Cardiac muscle cell (in vitro differentiated cells and primary cell): ENCODE measurements around the gene GRIA3. TPM values are rescaled to one million over a fixed set of nuclear protein-coding genes. Genes with fewer than 3 reads are reported as not detected.

Experiments used
- DNase-seq, 2 donors: peaks; one replicate each; pipeline versions ENCODE4 v3.0.0 to v3.0.0-alpha.2; 2010 to 2017; ENCODE audit warnings: low read depth in 1 of 2, low spot score in 1 of 2
- H3K27ac ChIP-seq: fragments of 200-600 bp; sonication (generic); 2 replicates; pipeline ENCODE4 v1.5.1; 2016
- H3K27me3 ChIP-seq: fragments of 200-600 bp; sonication (generic); 2 replicates; pipeline ENCODE4 v1.6.0; 2016; ENCODE audit warnings: control low read depth
- H3K36me3 ChIP-seq: fragments of 200-600 bp; sonication (generic); 2 replicates; pipeline ENCODE4 v1.5.1; 2016; ENCODE audit warnings: control low read depth
- H3K4me1 ChIP-seq: fragments of 200-600 bp; sonication (generic); 2 replicates; pipeline ENCODE4 v1.8.1; 2017; ENCODE audit warnings: low read depth, mild to moderate bottlenecking, mixed run types
- H3K4me3 ChIP-seq: fragments of 200-600 bp; sonication (generic); 2 replicates; pipeline ENCODE4 v1.5.1; 2016; ENCODE audit warnings: mild to moderate bottlenecking
- H3K9me3 ChIP-seq: fragments of 200-600 bp; sonication (generic); 2 replicates; pipeline ENCODE4 v1.5.1; 2017; ENCODE audit warnings: low read depth, mild to moderate bottlenecking, control low read depth
- CTCF ChIP-seq: IDR thresholded peaks from 2 replicates; pipeline ENCODE4 v1.5.1; 2012; ENCODE audit warnings: low read depth, mild to moderate bottlenecking, low read length
- polyA plus RNA-seq: library from polyadenylated mRNA; unstranded; fragments of >200 nt; fragmentation: Nextera tagmentation; extraction: Ambion mirVana; gene quantifications from 2 replicates; pipeline ENCODE4 v1.2.1, GENCODE V29; 2016
- total RNA-seq: library from RNA; depleted of rRNA; stranded (reverse); fragments of >200 nt; gene quantifications from 2 replicates; pipeline ENCODE4 v1.2.3, GENCODE V29; 2016

The GRIA3 gene
- total and polyA plus RNA-seq, 2 experiments from 2014 or later = 2.8 to 6.1 TPM

DNA sequence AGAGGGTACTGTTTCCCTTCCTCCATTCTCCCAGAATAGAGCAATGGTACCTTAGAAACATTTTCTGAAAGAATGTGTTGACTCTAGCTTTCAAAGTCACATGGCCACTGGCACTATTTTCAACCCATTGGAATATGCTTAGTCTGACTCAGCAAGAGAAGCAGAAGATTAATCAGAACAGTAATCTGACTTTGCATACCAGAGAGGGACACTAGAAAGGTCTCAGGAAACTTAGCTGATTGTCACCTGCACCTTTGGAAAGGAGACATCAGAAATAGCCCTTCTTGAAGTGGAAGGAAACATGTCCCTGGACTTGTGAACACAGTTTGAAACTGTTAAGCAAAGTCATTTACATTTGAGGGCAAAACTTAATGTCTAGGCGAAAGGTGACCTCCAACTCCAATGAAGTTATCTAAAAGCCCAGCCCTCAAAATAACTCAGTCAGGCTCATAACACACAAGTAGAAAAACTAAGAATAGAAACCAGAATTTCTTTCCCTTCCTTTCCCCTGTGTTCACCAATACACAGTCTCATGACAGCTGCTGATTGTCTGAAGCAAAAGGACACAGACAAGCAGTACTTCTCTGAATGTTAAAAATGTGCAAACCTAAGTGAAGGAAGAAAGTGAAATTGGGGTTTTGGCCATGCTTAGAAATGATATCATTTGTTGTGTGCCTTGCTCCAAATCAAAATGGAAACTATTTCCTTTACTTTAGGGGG is 270.8 kb downstream of the GRIA3 start:
- no peaks in the 10 kb centered on the region for H3K36me3 ChIP-seq
- TF ChIP-seq CTCF = no peak
- peak overlapping the region; percentile 90 for H3K27ac ChIP-seq
- H3K9me3 ChIP-seq = no peaks in the 10 kb centered on the region
- no peaks in the 10 kb centered on the region for H3K27me3 ChIP-seq
- DNase-seq = peak in 1 of 2 donors; percentile 23
- no peak overlapping the region for H3K4me3 ChIP-seq
- H3K4me1 ChIP-seq = peaks cover 11% of the 10 kb centered on the region

GRCh38 chrX:123455693-123456092 is 271.6 kb downstream of the GRIA3 start:
- no peaks in the 10 kb centered on the region for H3K36me3 ChIP-seq
- peak overlapping the region; percentile 90 for H3K27ac ChIP-seq
- no peaks in the 10 kb centered on the region for H3K9me3 ChIP-seq
- H3K4me1 ChIP-seq = peaks cover 11% of the 10 kb centered on the region
- H3K4me3 ChIP-seq = no peak overlapping the region
- no peak for TF ChIP-seq CTCF
- no peaks in the 10 kb centered on the region for H3K27me3 ChIP-seq
- DNase-seq = no peak

GRCh38 chrX:123464709-123465108 is 280.6 kb downstream of the GRIA3 start:
- no peaks in the 10 kb centered on the region for H3K9me3 ChIP-seq
- no peak overlapping the region for H3K27ac ChIP-seq

DNA sequence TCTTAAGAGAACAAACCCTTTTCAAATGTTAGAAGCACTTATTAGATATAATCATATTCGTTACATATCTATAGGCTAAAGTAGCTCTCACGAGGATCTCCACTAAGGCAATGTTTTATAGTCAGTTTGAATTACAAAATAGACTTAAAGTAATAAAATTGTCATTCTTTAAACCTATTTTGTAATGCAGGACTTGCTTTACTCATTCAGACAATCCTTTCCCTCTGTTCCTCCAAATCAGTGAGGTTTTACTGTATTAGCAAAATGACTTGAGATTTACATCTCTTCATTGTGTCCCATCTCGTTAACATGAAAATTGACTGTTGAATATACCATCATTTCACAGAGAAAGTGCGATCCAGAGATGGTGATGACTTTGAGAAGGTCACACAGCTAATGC is 284.4 kb downstream of the GRIA3 start:
- no peak for TF ChIP-seq CTCF
- no peaks in the 10 kb centered on the region for H3K9me3 ChIP-seq
- H3K4me3 ChIP-seq = no peak overlapping the region
- H3K36me3 ChIP-seq = no peaks in the 10 kb centered on the region
- no peak for DNase-seq
- H3K27me3 ChIP-seq = no peaks in the 10 kb centered on the region
- H3K4me1 ChIP-seq = no peaks in the 10 kb centered on the region
- no peak overlapping the region for H3K27ac ChIP-seq

More at GRCh38 chrX:123464709-123465108, 280.6 kb downstream of the GRIA3 start:
- no peaks in the 10 kb centered on the region for H3K4me1 ChIP-seq
- no peak for TF ChIP-seq CTCF
- H3K27me3 ChIP-seq = no peaks in the 10 kb centered on the region
- H3K4me3 ChIP-seq = no peak overlapping the region
- DNase-seq = no peak
- no peaks in the 10 kb centered on the region for H3K36me3 ChIP-seq

DNA sequence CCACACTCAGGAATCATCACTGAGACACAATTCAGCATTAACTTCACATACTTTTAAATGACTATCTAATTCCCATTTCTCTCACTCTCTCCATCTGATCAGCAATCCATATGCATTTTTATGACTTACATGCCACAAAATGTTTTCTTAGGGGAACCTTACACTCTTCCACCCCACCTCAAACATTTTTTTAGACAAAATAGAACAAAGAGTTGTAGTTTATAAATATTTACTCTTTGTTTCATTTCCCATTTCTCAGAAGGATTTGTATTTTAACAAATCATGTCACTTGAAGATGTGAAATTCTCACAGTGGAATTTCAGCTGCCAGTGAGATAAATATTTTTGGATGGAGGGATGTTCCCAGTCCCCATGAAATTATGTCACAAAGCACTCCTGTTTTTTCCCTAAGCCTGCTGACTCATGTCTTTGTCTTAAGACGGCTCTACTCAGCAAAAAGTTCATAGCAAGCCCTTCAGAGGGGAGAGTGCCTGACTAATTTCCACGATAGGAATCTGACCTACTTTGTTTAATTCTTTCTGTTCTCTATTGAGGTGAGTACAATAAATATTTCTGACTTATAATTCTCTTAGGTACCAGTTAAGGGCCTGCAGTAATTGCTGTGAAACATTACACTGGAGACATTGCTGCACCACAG is 291.1 kb downstream of the GRIA3 start:
- no peaks in the 10 kb centered on the region for H3K4me1 ChIP-seq
- H3K27me3 ChIP-seq = no peaks in the 10 kb centered on the region
- H3K4me3 ChIP-seq = no peak overlapping the region
- H3K9me3 ChIP-seq = no peaks in the 10 kb centered on the region
- TF ChIP-seq CTCF = no peak
- DNase-seq = peak in 1 of 2 donors; percentile 2
- no peaks in the 10 kb centered on the region for H3K36me3 ChIP-seq
- no peak overlapping the region for H3K27ac ChIP-seq
